ENCODE results near the gene LMOD3. TPM values are rescaled to one million over a fixed set of nuclear protein-coding genes. Genes with fewer than 3 reads are reported as not detected.

LMOD3 gene
- total RNA-seq, 1 experiment from 2014 or later = not detected

GRCh38 chr3:69066121-69066520 lies 56.3 kb downstream of the LMOD3 start:
- DNase-seq (ENCODE audit: low read depth, low spot score) = no peak
- BruUV-seq (replicated peaks) = no TSS peak
- in situ Hi-C loops (cut with HindIII; ENCODE audit: low pct_unique_long_range_greater_than_20kb, low sequenced_read_pairs) (no loop called here), intact Hi-C loops (cut with micrococcal nuclease; ENCODE audit: unreplicated experiment) (no loop called here)
- Histone ChIP-seq H3K36me3 (ENCODE audit: control insufficient read depth, insufficient read depth, low read length) (peaks cover 6% of the 10 kb centered on the region), H3K4me3 (ENCODE audit: low read depth in 2 of 2, low read length in 2 of 2) (no peak overlapping the region), H3K4me1 (ENCODE audit: control insufficient read depth, insufficient read depth, low read length) (no peaks in the 10 kb centered on the region), H3K9me3 (ENCODE audit: control insufficient read depth, insufficient read depth, low read depth, low read length) (no peaks in the 10 kb centered on the region), H3K27me3 (ENCODE audit: control insufficient read depth, insufficient read depth, low read length) (no peaks in the 10 kb centered on the region), H3K27ac (ENCODE audit: low read length) (no peak overlapping the region)
- ChIA-PET CTCF (no interaction called here), POLR2A (no interaction called here)
- TF ChIP-seq SIN3A (IDR thresholded peaks at IDR 0.05; ENCODE audit: borderline replicate concordance, insufficient read depth, low read depth, low read length) (no peak), REST (IDR thresholded peaks at IDR 0.05; ENCODE audit: insufficient read depth in 1 of 2, low read depth in 2 of 2, low read length in 1 of 2) (no peak), TCF7L2 (IDR thresholded peaks at IDR 0.05; ENCODE audit: low read depth, low read length) (no peak), CTCF (IDR thresholded peaks at IDR 0.05) (no peak), POLR2AphosphoS5 (IDR thresholded peaks at IDR 0.05; ENCODE audit: low read depth, low read length) (no peak)
- ATAC-seq = no peak

- Histone ChIP-seq H3K36me3 (ENCODE audit: control insufficient read depth, insufficient read depth, low read length) (peaks cover 6% of the 10 kb centered on the region), H3K9me3 (ENCODE audit: control insufficient read depth, insufficient read depth, low read depth, low read length) (no peaks in the 10 kb centered on the region), H3K27ac (ENCODE audit: low read length) (no peak overlapping the region), H3K4me3 (ENCODE audit: low read depth in 2 of 2, low read length in 2 of 2) (no peak overlapping the region), H3K27me3 (ENCODE audit: control insufficient read depth, insufficient read depth, low read length) (no peaks in the 10 kb centered on the region), H3K4me1 (ENCODE audit: control insufficient read depth, insufficient read depth, low read length) (no peaks in the 10 kb centered on the region)
- in situ Hi-C loops (cut with HindIII; ENCODE audit: low pct_unique_long_range_greater_than_20kb, low sequenced_read_pairs) (no loop called here), intact Hi-C loops (cut with micrococcal nuclease; ENCODE audit: unreplicated experiment) (no loop called here)
- CTCF ChIA-PET = no interaction called here
- POLR2A ChIA-PET = no interaction called here
- no TSS peak for BruUV-seq (replicated peaks)
- no peak for TF ChIP-seq POLR2AphosphoS5 (IDR thresholded peaks at IDR 0.05; ENCODE audit: low read depth, low read length)
- TF ChIP-seq TCF7L2 (IDR thresholded peaks at IDR 0.05; ENCODE audit: low read depth, low read length) = no peak
- no peak for TF ChIP-seq REST (IDR thresholded peaks at IDR 0.05; ENCODE audit: insufficient read depth in 1 of 2, low read depth in 2 of 2, low read length in 1 of 2)
- TF ChIP-seq SIN3A (IDR thresholded peaks at IDR 0.05; ENCODE audit: borderline replicate concordance, insufficient read depth, low read depth, low read length) = no peak
- no peak for TF ChIP-seq CTCF (IDR thresholded peaks at IDR 0.05)
- no peak for ATAC-seq
- DNase-seq (ENCODE audit: low read depth, low spot score) = no peak
Measured at GRCh38 chr3:69065318-69065964, 57.0 kb downstream of the LMOD3 start.
